OCI-LY1 (cell line): ENCODE results near the gene IGFBP4.

Experiments
- CTCF ChIP-seq: fragments of 200-600 bp; sonication (generic), shearing (Covaris generic); IDR thresholded peaks from 2 replicates; pipeline ENCODE4 v1.5.1; 2017; ENCODE audit warnings: mild to moderate bottlenecking, antibody characterized with exemption, low read length, moderate library complexity, mixed read lengths
- EZH2 ChIP-seq: fragments of 200-600 bp; sonication (generic), shearing (Covaris generic); IDR thresholded peaks from 2 replicates; pipeline ENCODE4 v1.8.0; 2017; ENCODE audit warnings: borderline replicate concordance, mixed run types, mild to moderate bottlenecking, antibody characterized with exemption, low read length, moderate library complexity, mixed read lengths

GRCh38 chr17:40433551-40434415, 9.5 kb upstream of the IGFBP4 start:
- TF ChIP-seq CTCF (peak; percentile 52; the same call in 1 of the 2 replicates), EZH2 (no peak)
